Activated CD4-positive, alpha-beta memory T cell treated with anti-CD3 and anti-CD28 coated beads for 36 hours (primary cell): ENCODE results near the gene LBH. TPM values are rescaled to one million over a fixed set of nuclear protein-coding genes. Genes with fewer than 3 reads are reported as not detected.

ENCODE experiments used
- CTCF ChIA-PET: fragments of 350-600 bp; sonication (Branson Sonifier 250); formaldehyde crosslinking; loops from one replicate; lab custom pipeline; 2021; ENCODE audit warnings: antibody characterized with exemption, inconsistent platforms; lab: Charles Lee
- POLR2A ChIA-PET: fragments of 350-600 bp; sonication (Branson Sonifier 250); formaldehyde crosslinking; loops from one replicate; lab custom pipeline; 2021; ENCODE audit warnings: antibody characterized with exemption; lab: Charles Lee
- DNase-seq: peaks from one replicate; pipeline ENCODE4 v3.0.0-alpha.2; 2020
- H3K27ac Mint-ChIP-seq: one replicate; pipeline ENCODE4 v1.8.0; 2021; ENCODE audit warnings: mixed read lengths
- H3K27me3 Mint-ChIP-seq: one replicate; pipeline ENCODE4 v1.8.0; 2021; ENCODE audit warnings: mixed read lengths
- H3K36me3 Mint-ChIP-seq: one replicate; pipeline ENCODE4 v1.8.0; 2021; ENCODE audit warnings: mixed read lengths
- H3K4me1 Mint-ChIP-seq: one replicate; pipeline ENCODE4 v1.8.0; 2021; ENCODE audit warnings: low read depth, mixed read lengths
- H3K4me3 Mint-ChIP-seq: one replicate; pipeline ENCODE4 v1.8.0; 2021; ENCODE audit warnings: mild to moderate bottlenecking, mixed read lengths
- H3K9me3 Mint-ChIP-seq: one replicate; pipeline ENCODE4 v1.8.0; 2021; ENCODE audit warnings: mixed read lengths
- intact Hi-C: fragments of 100-400 bp; cut with micrococcal nuclease; formaldehyde crosslinking; loops from one replicate; pipeline ENCODE4 v1.15.1; 2023
- total RNA-seq, 2 experiments: library from RNA; stranded (reverse); gene quantifications; one replicate each; pipeline ENCODE4 v1.2.3, GENCODE V29; 2021

Gene LBH
- total RNA-seq, 2 experiments from 2014 or later = 109 to 112 TPM

DNA sequence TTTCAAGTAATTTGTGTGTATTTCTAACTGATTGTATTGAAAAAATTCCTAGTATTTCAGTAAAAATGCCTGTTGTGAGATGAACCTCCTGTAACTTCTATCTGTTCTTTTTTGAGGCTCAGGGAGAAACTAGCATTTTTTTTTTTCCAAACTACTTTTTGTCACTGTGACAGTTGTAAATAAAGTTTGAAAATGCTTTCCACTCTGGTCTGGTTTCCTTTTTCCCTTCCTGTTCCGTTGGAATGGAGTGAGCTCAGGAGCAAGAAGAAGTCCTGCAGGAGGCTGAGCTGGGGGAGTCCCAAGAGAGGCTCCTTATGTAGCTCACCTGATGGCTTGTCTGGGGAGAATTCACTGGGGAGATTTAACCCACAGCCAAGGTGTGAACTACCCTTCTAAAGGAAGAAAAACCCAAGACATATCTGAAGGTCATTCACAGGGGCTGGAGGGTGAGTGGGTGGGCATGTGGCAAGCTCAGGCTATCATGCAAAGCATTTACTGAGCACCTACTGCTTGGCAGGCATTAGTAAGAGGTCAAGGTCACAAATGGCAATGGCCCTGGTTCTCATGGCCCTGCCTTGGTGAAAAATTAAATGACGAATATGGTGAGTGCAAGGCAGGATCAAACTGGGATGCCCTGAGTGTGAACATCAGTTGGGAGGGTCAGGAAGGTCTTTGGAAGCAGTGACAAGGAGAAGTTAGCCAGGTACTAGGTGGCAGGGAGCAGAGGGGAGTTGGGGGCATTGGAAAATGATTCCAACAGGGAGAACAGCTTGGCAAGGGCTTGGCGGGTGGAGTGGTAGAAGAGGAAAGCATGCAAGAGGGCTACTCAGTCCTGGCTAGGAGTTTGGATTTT lies 28.7 kb downstream of the LBH start:
- intact Hi-C loops = no loop called here
- H3K4me3 Mint-ChIP-seq = no peak overlapping the region
- H3K36me3 Mint-ChIP-seq = peaks cover 71% of the 10 kb centered on the region
- H3K27ac Mint-ChIP-seq = peak overlapping the region; percentile 4
- POLR2A ChIA-PET = interaction anchor here (0.6 to 0.7 kb wide), 2 partner anchors 22 to 1891 kb away, joined by 3 read pairs; no protein-coding TSS in a partner anchor
- no peak for DNase-seq
- CTCF ChIA-PET = interaction anchor here (2.7 kb wide), 1 partner anchor 22 kb away, joined by 17 read pairs; no protein-coding TSS in a partner anchor
- H3K4me1 Mint-ChIP-seq = peaks cover 84% of the 10 kb centered on the region
- H3K9me3 Mint-ChIP-seq = peaks cover 27% of the 10 kb centered on the region
- H3K27me3 Mint-ChIP-seq = no peaks in the 10 kb centered on the region

DNA sequence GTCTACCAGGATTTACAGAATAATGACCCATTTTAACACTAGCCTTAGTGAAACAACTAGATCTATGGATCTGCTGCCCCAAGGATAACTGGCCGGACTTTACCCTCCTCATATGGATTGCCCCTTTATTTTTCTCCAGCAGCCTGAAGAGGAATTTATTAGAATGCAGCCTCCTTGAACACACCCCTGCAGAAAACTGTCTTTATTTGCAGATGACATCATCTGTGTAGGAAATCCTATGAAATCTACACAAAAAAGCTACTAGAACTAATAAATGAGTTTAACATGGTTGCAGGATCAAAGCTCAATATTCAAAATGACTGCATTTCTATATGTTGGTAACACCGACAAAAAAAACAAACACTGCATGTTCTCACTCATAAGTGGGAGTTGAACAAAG lies 29.6 kb downstream of the LBH start:
- peaks cover 84% of the 10 kb centered on the region for H3K4me1 Mint-ChIP-seq
- intact Hi-C loops = loop anchor here (1.0 kb wide), 3 partner anchors 8 to 72 kb away; no protein-coding TSS in a partner anchor
- H3K27me3 Mint-ChIP-seq = no peaks in the 10 kb centered on the region
- H3K9me3 Mint-ChIP-seq = peaks cover 27% of the 10 kb centered on the region
- ChIA-PET CTCF (interaction anchor here (1.1 to 2.7 kb wide), 7 partner anchors 8 to 450 kb away, joined by 3 to 17 read pairs (median 3); no protein-coding TSS in a partner anchor), POLR2A (interaction anchor here (1.1 to 9.1 kb wide), 4 partner anchors 8 to 74 kb away, joined by 3 to 114 read pairs (median 8); partner anchors contain the start of gene LBH)
- H3K36me3 Mint-ChIP-seq = peaks cover 67% of the 10 kb centered on the region
- DNase-seq = no peak
- peak overlapping the region; percentile 4 for H3K27ac Mint-ChIP-seq
- peak overlapping the region; percentile 28 for H3K4me3 Mint-ChIP-seq

DNA sequence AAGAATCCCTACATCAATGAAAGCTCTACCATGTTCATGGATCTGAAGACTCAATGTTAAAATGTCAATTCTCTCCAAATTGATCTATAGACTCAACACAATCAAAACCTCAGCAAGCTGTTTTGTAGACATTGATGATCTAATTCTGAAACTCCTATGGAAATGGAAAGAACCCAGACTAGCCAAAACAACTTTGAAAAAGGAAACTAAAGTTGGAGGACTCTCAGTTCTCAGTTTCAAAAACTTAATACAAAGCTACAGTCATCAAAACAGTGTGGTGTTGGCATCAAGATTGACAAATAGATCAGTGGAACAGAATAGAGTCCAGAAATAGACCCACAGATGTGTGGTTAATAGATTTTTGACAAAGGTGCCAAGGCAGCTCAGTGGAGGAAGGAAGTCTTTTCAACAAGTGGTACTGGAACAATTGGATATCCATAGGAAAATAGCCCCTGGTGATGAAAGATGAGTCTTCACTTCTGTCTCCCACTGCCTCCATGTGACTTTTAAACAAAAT lies 30.4 kb downstream of the LBH start:
- ChIA-PET POLR2A (interaction anchor here (1.1 to 9.1 kb wide), 6 partner anchors 8 to 73 kb away, joined by 3 to 114 read pairs (median 6); partner anchors contain the start of gene LBH), CTCF (interaction anchor here (0.7 to 2.7 kb wide), 10 partner anchors 8 to 449 kb away, joined by 3 to 17 read pairs (median 3); no protein-coding TSS in a partner anchor)
- Mint-ChIP-seq H3K36me3 (peaks cover 61% of the 10 kb centered on the region), H3K27me3 (no peaks in the 10 kb centered on the region), H3K4me3 (no peak overlapping the region), H3K9me3 (peaks cover 27% of the 10 kb centered on the region), H3K4me1 (peaks cover 85% of the 10 kb centered on the region), H3K27ac (peak overlapping the region; percentile 53)
- intact Hi-C loops = loop anchor here (1.0 kb wide), 3 partner anchors 8 to 72 kb away; no protein-coding TSS in a partner anchor
- no peak for DNase-seq

DNA sequence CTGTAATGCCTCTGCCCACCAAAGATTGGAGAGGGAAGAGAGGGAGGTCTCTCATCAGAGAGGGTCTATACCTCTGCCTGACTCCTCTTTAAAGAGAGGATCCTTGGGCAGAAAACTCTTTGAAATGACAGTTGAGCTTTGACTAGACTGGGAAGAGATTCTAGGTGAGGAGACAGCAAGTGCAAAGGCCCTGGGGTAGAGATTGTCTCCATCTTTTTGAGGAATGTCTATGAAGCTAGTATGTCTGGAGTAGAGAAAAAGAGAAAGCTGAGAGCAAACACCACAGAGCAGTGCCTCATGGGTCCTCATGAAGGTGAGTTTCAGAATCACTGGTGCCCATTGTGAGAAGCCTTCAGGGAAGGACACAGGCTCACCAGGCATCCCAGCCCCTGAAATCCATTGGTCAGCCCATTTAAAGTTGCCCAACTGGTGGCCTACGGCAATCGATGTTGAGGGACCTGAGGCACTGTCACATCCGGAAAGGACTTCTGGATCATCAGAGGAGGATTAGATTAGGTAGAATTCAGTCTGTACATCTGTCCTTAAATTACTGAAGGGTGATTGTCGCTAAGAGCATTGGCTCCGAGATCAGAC lies 31.5 kb downstream of the LBH start:
- peak; percentile 4 for DNase-seq
- Mint-ChIP-seq H3K4me3 (no peak overlapping the region), H3K27me3 (no peaks in the 10 kb centered on the region), H3K9me3 (peaks cover 27% of the 10 kb centered on the region), H3K4me1 (peaks cover 85% of the 10 kb centered on the region), H3K27ac (peak overlapping the region; percentile 14), H3K36me3 (peaks cover 52% of the 10 kb centered on the region)
- CTCF ChIA-PET = interaction anchor here (0.6 to 2.7 kb wide), 6 partner anchors 9 to 54 kb away, joined by 3 to 17 read pairs (median 5); no protein-coding TSS in a partner anchor
- intact Hi-C loops = no loop called here
- POLR2A ChIA-PET = interaction anchor here (1.4 to 9.1 kb wide), 4 partner anchors 9 to 36 kb away, joined by 4 to 114 read pairs (median 10); partner anchors contain the start of gene LBH

DNA sequence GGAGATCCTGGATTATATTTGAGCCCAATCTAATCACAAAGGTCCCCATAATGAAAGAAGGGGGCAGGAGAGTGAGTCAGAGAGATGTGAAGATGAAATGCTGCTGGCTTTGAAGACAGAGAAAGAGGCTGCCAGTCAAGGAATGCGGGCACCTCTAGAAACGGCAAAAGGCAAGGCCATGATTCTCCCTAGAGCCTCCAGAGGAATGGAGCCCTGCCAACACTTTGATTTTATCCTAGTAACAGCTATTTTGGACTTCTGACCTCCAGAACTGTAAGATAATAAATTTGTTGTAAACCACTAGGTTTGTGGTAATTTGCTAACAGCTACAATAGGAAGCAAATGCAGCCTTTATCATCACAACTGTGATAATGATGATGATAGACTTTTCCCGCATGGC lies 32.9 kb downstream of the LBH start:
- H3K27ac Mint-ChIP-seq = peak overlapping the region; percentile 57

DNA sequence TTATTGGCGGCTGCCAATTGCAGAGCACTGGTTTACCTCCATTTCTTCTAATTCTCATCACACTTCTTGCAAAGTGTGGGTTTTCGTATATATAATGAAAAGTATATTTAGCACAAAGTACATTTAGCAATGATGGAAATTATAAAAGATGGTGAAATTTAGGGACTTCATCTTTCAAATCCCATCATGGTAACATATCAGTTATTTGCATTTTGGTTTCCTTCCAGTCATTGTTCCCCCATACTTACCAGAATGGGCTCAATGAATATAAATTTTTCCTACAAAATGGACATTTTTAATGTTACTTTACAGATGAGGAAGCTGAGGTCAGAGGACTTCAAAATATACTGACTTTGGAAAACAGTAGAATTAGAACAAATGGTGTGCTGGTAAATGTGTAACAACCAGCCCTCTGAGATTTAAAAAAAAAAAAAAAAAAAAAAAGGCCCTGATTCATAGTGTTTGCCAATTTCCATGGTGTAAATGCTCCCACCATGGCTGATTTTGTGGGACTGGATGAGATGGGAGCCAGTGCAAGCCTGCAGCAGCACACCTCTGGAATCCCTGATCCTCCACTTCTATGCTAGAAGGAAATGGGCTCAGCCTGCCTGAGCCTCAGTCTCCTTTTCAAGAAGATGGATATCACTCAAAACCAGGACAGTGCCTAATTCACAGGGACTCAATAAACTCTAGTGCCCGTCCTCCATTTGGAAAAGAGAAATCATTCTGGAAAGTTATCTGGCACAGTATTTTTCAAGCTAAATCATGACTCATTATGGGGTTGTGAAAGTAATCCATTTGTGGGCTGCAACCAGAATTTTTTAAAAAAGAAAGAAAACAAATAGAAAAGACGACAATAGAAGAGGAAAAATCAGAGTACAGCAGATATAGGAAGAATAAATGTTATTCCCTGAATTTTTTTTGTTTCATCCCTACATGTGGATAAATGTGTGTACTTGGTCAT lies 34.0 kb downstream of the LBH start:
- POLR2A ChIA-PET = interaction anchor here (0.8 to 9.1 kb wide), 5 partner anchors 9 to 181 kb away, joined by 3 to 114 read pairs (median 17); partner anchors contain the start of gene LBH
- H3K27me3 Mint-ChIP-seq = no peaks in the 10 kb centered on the region
- H3K4me3 Mint-ChIP-seq = peak overlapping the region; percentile 76
- peaks cover 80% of the 10 kb centered on the region for H3K4me1 Mint-ChIP-seq
- H3K27ac Mint-ChIP-seq = peak overlapping the region; percentile 94
- H3K9me3 Mint-ChIP-seq = peaks cover 26% of the 10 kb centered on the region
- CTCF ChIA-PET = interaction anchor here (0.7 to 3.1 kb wide), 12 partner anchors 7 to 118 kb away, joined by 3 to 17 read pairs (median 4); partner anchors contain the start of gene YPEL5
- no peak for DNase-seq
- peaks cover 30% of the 10 kb centered on the region for H3K36me3 Mint-ChIP-seq
- intact Hi-C loops = loop anchor here (2.0 to 5.0 kb wide), 4 partner anchors 13 to 181 kb away; partner anchors contain the start of gene LCLAT1

More for the DNA sequence above, 32.9 kb downstream of the LBH start:
- peaks cover 40% of the 10 kb centered on the region for H3K36me3 Mint-ChIP-seq
- H3K9me3 Mint-ChIP-seq = peaks cover 27% of the 10 kb centered on the region
- CTCF ChIA-PET = interaction anchor here (0.6 to 1.0 kb wide), 2 partner anchors 25 to 181 kb away, joined by 4 read pairs; no protein-coding TSS in a partner anchor
- no peak overlapping the region for H3K4me3 Mint-ChIP-seq
- peaks cover 86% of the 10 kb centered on the region for H3K4me1 Mint-ChIP-seq
- intact Hi-C loops = no loop called here
- POLR2A ChIA-PET = interaction anchor here (9.1 kb wide), 1 partner anchor 30 kb away, joined by 114 read pairs; the partner anchor contains the start of gene LBH
- H3K27me3 Mint-ChIP-seq = no peaks in the 10 kb centered on the region
- DNase-seq = no peak

DNA sequence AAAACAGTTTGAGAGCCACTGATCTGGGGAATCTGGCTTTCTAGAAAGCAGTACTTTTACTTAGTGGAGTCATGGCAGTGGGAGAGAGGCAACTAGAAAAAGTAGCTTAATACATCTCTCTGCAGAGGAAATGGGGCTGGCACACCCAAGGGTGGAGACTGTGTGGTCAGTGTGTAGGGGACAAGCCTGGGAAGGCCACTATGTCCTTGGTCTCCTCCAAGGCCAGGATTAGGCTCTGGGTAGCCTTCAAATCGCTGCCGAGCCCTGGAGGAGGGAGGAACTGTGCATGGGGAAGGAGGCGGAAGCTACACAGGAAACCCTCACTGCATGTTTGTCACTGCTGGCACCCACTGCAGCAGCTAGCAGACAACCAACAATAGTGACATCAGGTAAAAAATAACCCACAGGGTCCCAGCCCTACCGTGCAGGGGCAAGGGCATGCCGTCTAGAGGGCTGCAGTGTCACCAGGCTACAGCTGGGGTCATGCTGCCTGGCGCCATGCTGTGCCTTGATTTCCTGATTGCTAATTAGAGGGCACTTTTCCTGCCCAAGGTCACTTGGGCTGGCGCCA lies 34.8 kb downstream of the LBH start:
- peak overlapping the region; percentile 76 for H3K4me3 Mint-ChIP-seq
- CTCF ChIA-PET = interaction anchor here (0.6 to 3.1 kb wide), 13 partner anchors 8 to 119 kb away, joined by 3 to 17 read pairs (median 4); partner anchors contain the start of gene YPEL5
- H3K36me3 Mint-ChIP-seq = peaks cover 23% of the 10 kb centered on the region
- intact Hi-C loops = loop anchor here (2.0 to 5.0 kb wide), 4 partner anchors 13 to 181 kb away; partner anchors contain the start of gene LCLAT1
- H3K27ac Mint-ChIP-seq = peak overlapping the region; percentile 94
- peak; percentile 75 for DNase-seq
- no peaks in the 10 kb centered on the region for H3K27me3 Mint-ChIP-seq
- peaks cover 19% of the 10 kb centered on the region for H3K9me3 Mint-ChIP-seq
- H3K4me1 Mint-ChIP-seq = peaks cover 72% of the 10 kb centered on the region
- POLR2A ChIA-PET = interaction anchor here (0.8 to 9.1 kb wide), 6 partner anchors 10 to 180 kb away, joined by 3 to 114 read pairs (median 10); partner anchors contain the start of gene LBH

DNA sequence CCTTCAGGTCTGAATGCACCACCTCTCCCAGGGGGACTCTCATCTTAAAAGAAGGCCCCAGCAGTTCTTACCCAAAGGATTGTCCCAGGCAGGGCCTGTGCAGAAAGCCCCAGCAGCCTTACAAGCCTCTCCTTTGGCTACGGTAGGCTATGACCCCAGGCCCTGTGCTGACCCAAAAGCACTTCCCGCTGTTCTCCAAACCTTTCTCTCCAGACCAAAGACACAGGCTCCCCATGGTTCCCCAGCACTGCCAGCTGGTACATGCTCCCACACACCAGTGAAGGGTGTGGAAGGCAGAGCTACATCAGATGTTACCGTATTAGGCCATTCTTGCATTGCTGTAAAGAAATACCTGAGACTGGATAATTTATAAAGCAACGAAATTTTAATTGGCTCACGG lies 35.4 kb downstream of the LBH start:
- intact Hi-C loops = loop anchor here (1.0 to 5.0 kb wide), 8 partner anchors 14 to 180 kb away; partner anchors contain the start of gene LCLAT1
- Mint-ChIP-seq H3K4me3 (peak overlapping the region; percentile 76), H3K4me1 (peaks cover 74% of the 10 kb centered on the region), H3K36me3 (peaks cover 19% of the 10 kb centered on the region), H3K27ac (peak overlapping the region; percentile 94), H3K9me3 (peaks cover 15% of the 10 kb centered on the region), H3K27me3 (no peaks in the 10 kb centered on the region)
- POLR2A ChIA-PET = interaction anchor here (0.8 to 9.1 kb wide), 11 partner anchors 14 to 180 kb away, joined by 3 to 114 read pairs (median 6); partner anchors contain the start of gene LBH
- DNase-seq = no peak
- CTCF ChIA-PET = interaction anchor here (1.2 to 3.1 kb wide), 9 partner anchors 9 to 120 kb away, joined by 3 to 17 read pairs (median 5); partner anchors contain the start of gene YPEL5

DNA sequence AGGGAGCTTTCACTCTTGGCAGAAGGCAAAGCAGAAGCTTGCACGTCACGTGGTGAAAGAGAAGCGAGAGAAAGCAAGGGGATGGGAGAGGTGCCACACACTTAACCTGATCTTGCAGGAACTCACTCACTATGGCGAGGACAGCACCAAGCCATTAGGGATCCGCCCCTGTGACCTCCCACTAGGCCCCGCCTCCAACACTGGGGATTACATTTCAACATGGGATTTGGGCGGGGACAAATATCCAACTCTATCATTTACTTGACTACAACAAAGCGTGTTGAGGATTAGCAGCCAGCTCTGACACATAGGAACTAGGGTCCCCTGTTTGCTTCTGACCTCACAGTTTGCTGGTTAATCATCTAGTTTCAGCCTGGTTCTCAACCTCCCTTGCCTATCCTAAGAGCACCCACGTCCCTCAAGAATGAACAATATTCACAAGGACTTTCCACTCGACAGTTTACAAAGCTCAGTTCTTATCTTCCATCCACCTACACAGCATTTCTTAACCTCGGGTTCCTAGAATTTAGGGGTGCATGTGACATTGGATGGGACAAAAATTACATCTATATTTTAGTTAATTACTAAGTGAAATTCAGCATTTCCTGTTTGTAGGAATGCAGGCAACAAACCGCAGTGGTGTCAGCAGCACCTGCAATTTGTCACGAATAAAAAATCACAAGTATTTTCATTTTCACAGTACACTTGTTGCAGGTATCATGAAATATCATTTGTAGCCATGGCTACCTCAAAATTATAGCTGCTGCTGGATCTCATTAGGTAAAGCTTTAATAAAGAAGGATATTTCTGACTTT lies 36.0 kb downstream of the LBH start:
- Mint-ChIP-seq H3K4me3 (peak overlapping the region; percentile 76), H3K36me3 (peaks cover 13% of the 10 kb centered on the region), H3K27ac (peak overlapping the region; percentile 94), H3K4me1 (peaks cover 72% of the 10 kb centered on the region), H3K9me3 (peaks cover 8% of the 10 kb centered on the region), H3K27me3 (no peaks in the 10 kb centered on the region)
- intact Hi-C loops = loop anchor here (1.0 to 5.0 kb wide), 8 partner anchors 15 to 179 kb away; partner anchors contain the start of gene LCLAT1
- DNase-seq = peak; percentile 86
- POLR2A ChIA-PET = interaction anchor here (0.7 to 9.1 kb wide), 11 partner anchors 14 to 142 kb away, joined by 3 to 114 read pairs (median 5); partner anchors contain the start of gene LBH
- CTCF ChIA-PET = interaction anchor here (0.6 to 3.1 kb wide), 8 partner anchors 9 to 446 kb away, joined by 3 to 17 read pairs (median 4); no protein-coding TSS in a partner anchor
